Activated T-cell treated with anti-CD3 and anti-CD28 coated beads, Interleukin-2, amount 50 U/mL, for 48 hours (primary cell): ENCODE measurements around the gene UNC93A.
"Not testable (repeated sequence)": the region's sequence is repeated elsewhere in the genome, so short reads cannot be mapped to it uniquely, and the experiment has no call there.

Experiments used
- DNase-seq, 2 experiments: peaks; one replicate each; pipeline ENCODE4 v3.0.0-alpha.2; 2020

UNC93A gene

GRCh38 chr6:167317172-167317571 is 26.1 kb downstream of the UNC93A start:
- DNase-seq: no peak

- DNase-seq: not testable (repeated sequence)
Measured at GRCh38 chr6:167318354-167318753, 27.2 kb downstream of the UNC93A start.

- DNase-seq: not testable (repeated sequence)
Measured at GRCh38 chr6:167318856-167319255, 27.7 kb downstream of the UNC93A start.

GRCh38 chr6:167319856-167320753 is 29.0 kb downstream of the UNC93A start:
- DNase-seq: not testable (repeated sequence)

- not testable (repeated sequence) for DNase-seq
Measured at GRCh38 chr6:167320754-167321056, 29.6 kb downstream of the UNC93A start.

- not testable (repeated sequence) for DNase-seq
Measured at GRCh38 chr6:167321185-167321584, 30.1 kb downstream of the UNC93A start.

- no peak for DNase-seq
Measured at GRCh38 chr6:167323111-167323510, 32.0 kb downstream of the UNC93A start.

GRCh38 chr6:167324111-167324510 is 33.0 kb downstream of the UNC93A start:
- no peak for DNase-seq

- DNase-seq: no peak
Measured at GRCh38 chr6:167325766-167326165, 34.7 kb downstream of the UNC93A start.

- DNase-seq: no peak
Measured at GRCh38 chr6:167327391-167327790, 36.3 kb downstream of the UNC93A start.

GRCh38 chr6:167328086-167328485 is 37.0 kb downstream of the UNC93A start:
- no peak for DNase-seq

GRCh38 chr6:167329014-167329413 is 37.9 kb downstream of the UNC93A start:
- peak; percentile 41 to 46 for DNase-seq

GRCh38 chr6:167330750-167331149 is 39.6 kb downstream of the UNC93A start:
- DNase-seq: no peak

GRCh38 chr6:167331565-167331964 is 40.5 kb downstream of the UNC93A start:
- no peak for DNase-seq

- DNase-seq: no peak
Measured at GRCh38 chr6:167336844-167337630, 45.9 kb downstream of the UNC93A start.

- no peak for DNase-seq
Measured at GRCh38 chr6:167337675-167338449, 46.7 kb downstream of the UNC93A start.

GRCh38 chr6:167338541-167339117 is 47.5 kb downstream of the UNC93A start:
- no peak for DNase-seq

GRCh38 chr6:167341038-167341583 is 50.0 kb downstream of the UNC93A start:
- DNase-seq: no peak

- no peak for DNase-seq
Measured at GRCh38 chr6:167341665-167342655, 50.8 kb downstream of the UNC93A start.

GRCh38 chr6:167342879-167343610 is 51.9 kb downstream of the UNC93A start:
- DNase-seq: no peak

- DNase-seq: no peak
Measured at GRCh38 chr6:167345348-167345747, 54.2 kb downstream of the UNC93A start.
